GM12875 (cell line): ENCODE data around the gene CCDC92.

Experiments used
- H3K4me3 ChIP-seq: one replicate; pipeline ENCODE4 v1.5.1; 2011; ENCODE audit warnings: low read depth, low read length, control low read depth
- TF ChIP-seq, protein P1 (sequence below): IDR thresholded peaks from 2 replicates; pipeline ENCODE4 v1.5.1; 2011; ENCODE audit warnings: low read depth, mild to moderate bottlenecking, control low read depth, inconsistent platforms, low read length, moderate library complexity, borderline replicate concordance; ENCODE audit not compliant: insufficient read depth

The CCDC92 gene

DNA sequence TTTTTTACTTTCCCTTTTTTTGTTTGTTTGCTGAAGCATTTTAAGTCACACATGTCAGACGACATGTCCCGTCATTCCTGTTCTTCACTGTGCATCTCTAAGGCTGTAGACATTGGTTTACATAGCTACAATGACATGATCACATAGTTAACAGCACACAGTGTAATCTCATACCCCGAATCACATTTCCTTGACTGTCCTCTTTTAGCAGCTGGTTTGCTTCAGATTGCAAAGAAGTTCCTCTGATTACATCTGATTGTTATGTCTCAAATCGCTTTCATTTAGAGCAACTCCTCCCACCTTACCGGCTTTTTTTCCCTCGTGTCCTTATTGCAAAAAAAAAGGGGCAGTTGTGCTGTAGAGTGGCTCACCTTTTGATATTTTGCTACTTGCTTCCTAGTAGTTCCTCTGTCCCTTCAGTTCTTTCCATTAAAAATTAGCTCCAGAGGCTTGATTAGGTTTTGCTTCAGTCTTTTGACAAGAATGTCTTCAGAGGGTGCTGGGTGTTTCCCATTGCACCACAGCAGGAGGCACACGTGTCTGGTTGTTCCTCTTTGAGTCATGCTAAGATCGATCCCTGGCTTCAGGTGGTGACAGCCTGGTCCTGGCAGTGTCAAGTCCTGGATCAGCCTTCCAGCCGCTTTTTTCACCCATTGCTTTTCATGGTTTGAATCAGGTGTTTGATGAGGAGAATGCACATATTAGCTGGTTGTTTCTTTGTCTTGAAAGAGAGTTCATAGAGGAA, 35.4 kb upstream of the CCDC92 start:
- no peak overlapping the region for H3K4me3 ChIP-seq
- TF ChIP-seq, protein P1, sequence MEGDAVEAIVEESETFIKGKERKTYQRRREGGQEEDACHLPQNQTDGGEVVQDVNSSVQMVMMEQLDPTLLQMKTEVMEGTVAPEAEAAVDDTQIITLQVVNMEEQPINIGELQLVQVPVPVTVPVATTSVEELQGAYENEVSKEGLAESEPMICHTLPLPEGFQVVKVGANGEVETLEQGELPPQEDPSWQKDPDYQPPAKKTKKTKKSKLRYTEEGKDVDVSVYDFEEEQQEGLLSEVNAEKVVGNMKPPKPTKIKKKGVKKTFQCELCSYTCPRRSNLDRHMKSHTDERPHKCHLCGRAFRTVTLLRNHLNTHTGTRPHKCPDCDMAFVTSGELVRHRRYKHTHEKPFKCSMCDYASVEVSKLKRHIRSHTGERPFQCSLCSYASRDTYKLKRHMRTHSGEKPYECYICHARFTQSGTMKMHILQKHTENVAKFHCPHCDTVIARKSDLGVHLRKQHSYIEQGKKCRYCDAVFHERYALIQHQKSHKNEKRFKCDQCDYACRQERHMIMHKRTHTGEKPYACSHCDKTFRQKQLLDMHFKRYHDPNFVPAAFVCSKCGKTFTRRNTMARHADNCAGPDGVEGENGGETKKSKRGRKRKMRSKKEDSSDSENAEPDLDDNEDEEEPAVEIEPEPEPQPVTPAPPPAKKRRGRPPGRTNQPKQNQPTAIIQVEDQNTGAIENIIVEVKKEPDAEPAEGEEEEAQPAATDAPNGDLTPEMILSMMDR, result no peak

GRCh38 chr12:124006846-124007713, 34.4 kb upstream of the CCDC92 start:
- no peak overlapping the region for H3K4me3 ChIP-seq
- TF ChIP-seq, protein P1, result no peak

DNA sequence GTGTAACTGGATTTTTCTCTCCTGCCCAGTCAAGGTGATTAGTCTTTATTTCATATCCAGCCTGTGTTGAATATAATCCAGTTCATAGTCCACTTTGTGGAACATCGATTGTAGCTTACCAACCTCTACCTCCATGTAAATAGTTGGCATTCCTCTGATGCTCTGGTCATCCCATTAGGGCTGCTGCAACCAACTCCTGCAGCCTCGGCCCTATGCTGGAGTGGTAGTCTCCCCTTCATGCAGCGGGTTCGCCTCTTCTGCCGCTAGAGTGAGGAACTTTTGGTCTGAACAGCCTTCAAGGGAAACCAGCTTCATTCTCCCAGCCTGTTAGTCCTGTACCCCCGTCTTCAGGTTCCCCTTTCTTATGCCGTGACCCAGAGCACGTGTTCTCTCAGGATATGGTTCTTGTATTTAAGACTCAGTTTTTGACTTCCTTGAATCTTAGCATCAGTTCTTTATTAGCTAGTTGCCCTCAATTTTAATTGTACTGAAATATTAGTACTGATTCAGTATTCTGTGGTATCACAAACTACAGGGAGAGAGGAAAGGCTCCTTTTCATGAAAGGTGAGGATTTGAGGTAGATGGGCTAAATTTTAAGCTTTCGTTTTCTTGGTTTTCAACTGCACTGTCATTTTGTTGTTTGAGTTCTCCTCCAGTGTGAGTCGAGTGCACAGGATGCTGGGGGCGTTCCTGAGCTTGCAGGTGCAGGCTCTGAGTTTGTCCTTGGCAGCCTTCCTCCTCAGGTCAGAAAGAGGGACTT, 33.6 kb upstream of the CCDC92 start:
- H3K4me3 ChIP-seq, result no peak overlapping the region
- TF ChIP-seq, protein P1, result no peak

- no peak overlapping the region for H3K4me3 ChIP-seq
- TF ChIP-seq, protein P1, result no peak
Measured at GRCh38 chr12:124004233-124004875, 31.7 kb upstream of the CCDC92 start.

- TF ChIP-seq, protein P1, result no peak
- no peak overlapping the region for H3K4me3 ChIP-seq
Measured at GRCh38 chr12:124002654-124003053, 30.0 kb upstream of the CCDC92 start.

DNA sequence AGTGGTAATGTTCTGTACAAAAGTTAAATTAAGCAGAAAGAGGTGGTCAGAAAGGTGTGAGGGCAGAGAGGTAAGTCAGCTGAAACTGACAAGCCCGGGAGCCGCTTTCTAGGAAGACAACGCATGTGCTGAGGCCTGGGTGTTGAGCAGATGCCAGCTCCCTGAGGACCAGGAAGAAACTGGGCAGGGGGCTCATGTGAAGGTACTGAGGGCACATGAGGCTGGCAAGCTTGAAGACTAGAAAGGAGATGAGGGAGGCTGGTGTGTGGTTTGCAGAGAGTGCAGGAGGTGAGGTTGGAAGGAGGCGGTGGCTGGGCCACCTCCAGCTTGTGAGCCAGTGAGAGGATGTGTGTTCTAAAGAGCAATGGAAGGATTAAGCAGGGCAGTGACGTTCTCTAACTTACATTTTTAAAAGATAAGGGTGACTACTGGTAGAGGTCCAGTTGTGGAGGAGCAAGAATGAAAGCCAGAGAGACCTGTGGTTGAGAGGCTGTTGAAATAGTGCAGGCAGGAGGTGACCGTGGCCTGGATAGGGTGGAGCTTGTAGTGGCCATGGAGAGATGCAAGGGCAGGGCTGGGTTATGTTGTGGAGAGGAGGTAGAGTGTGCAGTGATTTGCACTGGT, 29.5 kb upstream of the CCDC92 start:
- H3K4me3 ChIP-seq, result no peak overlapping the region
- TF ChIP-seq, protein P1, result no peak
